Thoracic aorta (tissue), 2 donors: ENCODE measurements around the gene PITPNC1. TPM values are rescaled to one million over a fixed set of nuclear protein-coding genes. Genes with fewer than 3 reads are reported as not detected.

Experiments used
- ATAC-seq: fragments of 150-250 bp; one replicate; pipeline ENCODE4 v1.8.0; 2017; ENCODE audit warnings: low read depth; ENCODE audit not compliant: insufficient number of reproducible peaks, low FRiP score
- DNase-seq: peaks from one replicate; pipeline ENCODE4 v3.0.0-alpha.2; 2020; ENCODE audit warnings: low spot score
- H3K27ac ChIP-seq, 2 donors: fragments of 200-600 bp; sonication (generic); 1 replicate in 1 of 2; 2 replicates in 1 of 2; pipeline ENCODE4 v1.5.1; 2016; ENCODE audit warnings: mild to moderate bottlenecking in 2 of 2, moderate library complexity in 2 of 2
- H3K27me3 ChIP-seq: fragments of 200-600 bp; sonication (generic); replicated peaks from 2 replicates; pipeline ENCODE4 v1.6.0; 2016; ENCODE audit warnings: mild to moderate bottlenecking; ENCODE audit not compliant: insufficient read depth
- H3K36me3 ChIP-seq: fragments of 200-600 bp; sonication (generic); one replicate; pipeline ENCODE4 v1.5.1; 2016
- H3K4me1 ChIP-seq, 2 donors: fragments of 200-600 bp; sonication (generic); 1 replicate in 1 of 2; 2 replicates in 1 of 2; pipeline versions ENCODE4 v1.5.1 to v1.6.0; 2016; ENCODE audit warnings: low read depth in 2 of 2, mild to moderate bottlenecking in 1 of 2; ENCODE audit not compliant: control insufficient read depth in 1 of 2
- H3K4me3 ChIP-seq: fragments of 200-600 bp; sonication (generic); 2 replicates; pipeline ENCODE4 v1.5.1; 2016; ENCODE audit warnings: mild to moderate bottlenecking
- H3K9me3 ChIP-seq: fragments of 200-600 bp; sonication (generic); 2 replicates; pipeline ENCODE4 v1.5.1; 2016
- total RNA-seq, 2 donors: library from RNA; depleted of rRNA; stranded (reverse); fragments of >200 nt; gene quantifications; one replicate each; pipeline versions ENCODE4 v1.1.0 to v1.2.3, GENCODE V29; 2016
- TF ChIP-seq, protein P1 (sequence below): fragments of 200-600 bp; sonication (generic); IDR thresholded peaks from one replicate; pipeline ENCODE4 v1.5.1; 2019; ENCODE audit warnings: antibody characterized with exemption

The PITPNC1 gene
- total RNA-seq, 2 donors from 2014 or later = 8.4 to 28.8 TPM

DNA sequence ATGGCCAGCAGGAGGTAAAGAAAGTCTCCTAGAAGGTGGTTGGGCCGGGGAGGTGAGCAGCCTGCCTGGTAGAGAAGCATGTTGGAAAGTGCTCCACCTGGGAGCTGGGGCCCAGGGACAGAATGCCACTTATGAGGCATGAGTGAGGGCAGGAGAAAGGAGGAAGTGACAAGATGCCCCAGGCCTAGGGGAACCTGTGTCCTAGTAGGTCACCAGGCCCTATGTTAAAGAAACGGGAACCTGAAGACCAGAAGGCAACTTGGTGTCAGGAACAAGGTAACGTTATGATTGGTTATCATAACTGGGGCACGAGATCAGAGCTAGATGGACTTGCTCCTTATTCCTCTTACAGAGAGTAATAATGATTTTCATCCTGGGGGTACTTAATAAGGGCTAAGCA, 34.3 kb downstream of the PITPNC1 start:
- H3K27me3 ChIP-seq = no peaks in the 10 kb centered on the region
- no peak overlapping the region for H3K4me3 ChIP-seq
- no peaks in the 10 kb centered on the region for H3K4me1 ChIP-seq
- ATAC-seq = no peak
- no peak for DNase-seq
- H3K27ac ChIP-seq = no peak overlapping the region
- H3K9me3 ChIP-seq = peaks cover 3% of the 10 kb centered on the region
- no peaks in the 10 kb centered on the region for H3K36me3 ChIP-seq
- TF ChIP-seq, protein P1, sequence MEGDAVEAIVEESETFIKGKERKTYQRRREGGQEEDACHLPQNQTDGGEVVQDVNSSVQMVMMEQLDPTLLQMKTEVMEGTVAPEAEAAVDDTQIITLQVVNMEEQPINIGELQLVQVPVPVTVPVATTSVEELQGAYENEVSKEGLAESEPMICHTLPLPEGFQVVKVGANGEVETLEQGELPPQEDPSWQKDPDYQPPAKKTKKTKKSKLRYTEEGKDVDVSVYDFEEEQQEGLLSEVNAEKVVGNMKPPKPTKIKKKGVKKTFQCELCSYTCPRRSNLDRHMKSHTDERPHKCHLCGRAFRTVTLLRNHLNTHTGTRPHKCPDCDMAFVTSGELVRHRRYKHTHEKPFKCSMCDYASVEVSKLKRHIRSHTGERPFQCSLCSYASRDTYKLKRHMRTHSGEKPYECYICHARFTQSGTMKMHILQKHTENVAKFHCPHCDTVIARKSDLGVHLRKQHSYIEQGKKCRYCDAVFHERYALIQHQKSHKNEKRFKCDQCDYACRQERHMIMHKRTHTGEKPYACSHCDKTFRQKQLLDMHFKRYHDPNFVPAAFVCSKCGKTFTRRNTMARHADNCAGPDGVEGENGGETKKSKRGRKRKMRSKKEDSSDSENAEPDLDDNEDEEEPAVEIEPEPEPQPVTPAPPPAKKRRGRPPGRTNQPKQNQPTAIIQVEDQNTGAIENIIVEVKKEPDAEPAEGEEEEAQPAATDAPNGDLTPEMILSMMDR = no peak

DNA sequence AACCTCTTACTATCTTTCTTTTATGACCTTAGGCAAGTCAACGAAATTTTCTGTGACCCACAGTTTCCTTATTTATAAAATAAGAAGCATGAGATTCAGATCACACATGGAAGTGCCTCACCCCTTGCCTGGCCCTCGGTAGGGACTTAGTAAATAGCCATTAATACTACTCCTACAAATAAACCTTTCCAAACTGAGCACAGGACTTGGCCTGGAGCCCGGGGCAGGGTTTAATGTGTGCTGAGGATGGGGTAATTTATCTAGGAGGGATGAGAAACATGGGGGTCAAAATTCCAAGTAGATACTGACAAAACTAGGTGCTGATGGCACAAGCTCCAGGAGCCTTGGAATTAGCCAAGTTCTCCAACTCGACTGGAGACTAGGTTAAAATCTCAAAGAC, 35.0 kb downstream of the PITPNC1 start:
- H3K4me3 ChIP-seq = no peak overlapping the region
- H3K4me1 ChIP-seq = no peaks in the 10 kb centered on the region
- TF ChIP-seq, protein P1 = no peak
- H3K9me3 ChIP-seq = peaks cover 3% of the 10 kb centered on the region
- no peaks in the 10 kb centered on the region for H3K36me3 ChIP-seq
- ATAC-seq (no peak), DNase-seq (no peak)
- no peak overlapping the region for H3K27ac ChIP-seq
- no peaks in the 10 kb centered on the region for H3K27me3 ChIP-seq

DNA sequence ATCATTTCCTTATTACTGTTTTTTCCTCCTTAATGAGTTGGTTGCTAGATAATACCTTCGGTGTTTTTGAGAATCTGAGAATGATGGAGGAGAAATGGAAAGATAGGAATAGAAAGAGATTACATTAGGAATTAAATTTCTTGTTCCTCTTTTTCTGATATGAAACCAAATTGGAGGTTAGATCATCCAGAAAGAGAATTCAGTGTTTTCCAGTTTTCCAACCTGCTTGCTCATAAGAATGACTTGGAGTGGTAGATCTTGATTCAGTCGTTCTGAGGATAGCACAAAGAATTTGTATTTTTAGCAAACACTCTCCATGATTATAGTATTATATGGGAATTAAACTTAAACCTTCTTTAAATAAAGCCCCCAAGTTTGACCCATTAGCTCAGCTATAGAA, 35.9 kb downstream of the PITPNC1 start:
- TF ChIP-seq, protein P1 = no peak
- peaks cover 3% of the 10 kb centered on the region for H3K9me3 ChIP-seq

DNA sequence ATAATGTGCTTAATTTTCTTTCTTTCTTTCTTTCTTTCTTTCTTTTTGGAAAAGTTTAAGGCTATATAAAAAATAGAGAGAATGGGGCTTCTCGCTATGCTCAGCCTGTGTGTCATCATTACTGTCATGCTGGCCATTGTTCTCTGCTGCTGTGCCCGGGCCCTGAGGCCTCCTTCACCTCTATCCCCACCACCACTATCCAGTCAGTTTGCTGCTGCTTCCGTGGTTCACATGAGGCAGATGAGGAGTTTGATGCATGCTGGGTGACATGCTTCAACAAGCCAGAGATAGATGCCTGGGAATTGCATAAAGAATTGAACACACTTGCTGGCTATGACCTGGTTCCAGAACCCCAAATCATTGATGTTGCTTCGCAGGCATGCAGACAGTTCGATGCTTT, 36.3 kb downstream of the PITPNC1 start:
- DNase-seq (no peak), ATAC-seq (no peak)
- H3K4me3 ChIP-seq = no peak overlapping the region
- no peaks in the 10 kb centered on the region for H3K4me1 ChIP-seq
- H3K27ac ChIP-seq = no peak overlapping the region
- peaks cover 3% of the 10 kb centered on the region for H3K9me3 ChIP-seq
- TF ChIP-seq, protein P1 = no peak
- H3K36me3 ChIP-seq = no peaks in the 10 kb centered on the region
- no peaks in the 10 kb centered on the region for H3K27me3 ChIP-seq

More for the DNA sequence above, 35.9 kb downstream of the PITPNC1 start:
- no peak for DNase-seq
- Histone ChIP-seq H3K27me3 (no peaks in the 10 kb centered on the region), H3K27ac (no peak overlapping the region), H3K36me3 (no peaks in the 10 kb centered on the region), H3K4me1 (no peaks in the 10 kb centered on the region), H3K4me3 (no peak overlapping the region)
- ATAC-seq = no peak

DNA sequence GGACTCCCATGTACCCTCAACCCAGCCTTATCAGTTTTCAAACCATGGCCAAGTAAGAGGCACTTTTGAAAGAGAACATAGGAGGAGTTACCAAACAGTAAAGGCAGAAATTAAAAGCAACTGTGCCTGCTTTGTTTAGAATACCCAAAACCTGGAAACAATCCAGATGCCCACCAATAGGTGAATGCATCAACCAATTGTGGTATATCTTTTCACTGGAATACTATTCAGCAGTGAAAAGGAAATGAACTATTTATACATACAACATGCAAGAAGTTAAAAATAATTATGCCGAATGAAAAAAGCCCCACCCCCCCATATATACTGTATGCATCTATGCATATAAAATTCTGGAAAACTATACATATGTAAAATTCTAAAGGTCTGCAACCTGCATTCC, 37.0 kb downstream of the PITPNC1 start:
- Histone ChIP-seq H3K27me3 (no peaks in the 10 kb centered on the region), H3K4me3 (no peak overlapping the region), H3K9me3 (peaks cover 3% of the 10 kb centered on the region), H3K4me1 (no peaks in the 10 kb centered on the region), H3K36me3 (no peaks in the 10 kb centered on the region), H3K27ac (no peak overlapping the region)
- no peak for ATAC-seq
- TF ChIP-seq, protein P1 = no peak
- DNase-seq = no peak
